ENCODE measurements around the gene SCN3A.

GRCh38 chr2:165083326-165083725 is 120.5 kb downstream of the SCN3A start:
- no peak for TF ChIP-seq CTCF (IDR thresholded peaks at IDR 0.05 in 8 of 11, conservative IDR thresholded peaks at IDR 0.05 in 3 of 11)
- no peak for TF ChIP-seq POLR2A (IDR thresholded peaks at IDR 0.05)

Measured in spleen (tissue), 7 donors.